Lower leg skin (tissue), 4 donors: ENCODE results near the gene OR10G3. TPM values are rescaled to one million over a fixed set of nuclear protein-coding genes. Genes with fewer than 3 reads are reported as not detected.

Experiments
- DNase-seq, 2 donors: peaks; one replicate each; pipeline ENCODE4 v3.0.0-alpha.2; 2019; ENCODE audit warnings: low spot score in 2 of 2
- H3K4me3 ChIP-seq: fragments of 200-600 bp; sonication (generic); 2 replicates; pipeline ENCODE4 v1.5.1; 2017; ENCODE audit warnings: mild to moderate bottlenecking, low read depth; ENCODE audit not compliant: poor library complexity, severe bottlenecking
- CTCF ChIP-seq, 3 donors: fragments of 450-650 bp; IDR thresholded peaks; one replicate each; pipeline ENCODE4 v1.5.1; 2016; ENCODE audit warnings: antibody characterized with exemption in 3 of 3, mild to moderate bottlenecking in 3 of 3, moderate library complexity in 2 of 3
- POLR2A ChIP-seq, 2 donors: fragments of 450-650 bp; IDR thresholded peaks; one replicate each; pipeline ENCODE4 v1.6.1; 2016 to 2017; ENCODE audit warnings: antibody characterized with exemption in 2 of 2, mild to moderate bottlenecking in 1 of 2, moderate library complexity in 1 of 2
- WGBS, 2 donors: methylation state at CpG; one replicate each; pipeline ENCODE4 v1.1.5; 2018; 5-methylcytosine and 5-hydroxymethylcytosine counted together
- intact Hi-C: fragments of 100-400 bp; cut with DNase I; formaldehyde crosslinking; loops from one replicate; pipeline ENCODE4 v1.15.0; 2023; ENCODE audit warnings: low total_unique reads
- total RNA-seq, 4 donors: library from RNA; depleted of rRNA; stranded (reverse); fragments of >200 nt; gene quantifications; one replicate each; pipeline ENCODE4 v1.1.0, GENCODE V29; 2016

The OR10G3 gene
- total RNA-seq, 4 donors from 2014 or later = not detected

- no peak overlapping the region for H3K4me3 ChIP-seq
- TF ChIP-seq POLR2A (IDR thresholded peaks at IDR 0.05) = no peak
- no peak for TF ChIP-seq CTCF (IDR thresholded peaks at IDR 0.05)
- intact Hi-C loops = no loop called here
- 74 to 85% methylated on average over 2 of the region's 2 CpGs for WGBS, 2 donors
- DNase-seq = no peak
Observed at GRCh38 chr14:21521501-21521900, 58.4 kb downstream of the OR10G3 start.

DNA sequence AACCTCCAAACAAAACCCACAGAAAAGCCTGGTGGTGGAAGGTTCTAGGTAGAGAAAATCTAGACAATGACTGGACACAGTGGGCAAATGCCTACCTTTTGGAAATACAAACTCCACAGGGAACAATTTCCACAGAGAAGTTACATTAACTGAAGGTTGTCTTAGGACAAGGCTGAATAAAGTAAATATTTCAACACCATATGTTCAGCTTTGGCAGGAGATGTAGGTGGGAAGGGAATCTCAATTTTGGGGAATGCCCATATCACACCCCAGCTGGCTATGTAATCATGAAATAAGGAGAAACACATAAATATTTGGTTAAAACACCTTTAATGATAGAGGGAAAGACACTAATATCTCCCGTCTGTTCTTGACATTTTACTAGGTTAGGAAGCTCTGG, 59.1 kb downstream of the OR10G3 start:
- 95 to 98% methylated on average over 1 of the region's 1 CpG for WGBS, 2 donors
- no peak for DNase-seq
- intact Hi-C loops = no loop called here
- no peak for TF ChIP-seq POLR2A (IDR thresholded peaks at IDR 0.05)
- TF ChIP-seq CTCF (IDR thresholded peaks at IDR 0.05) = no peak
- H3K4me3 ChIP-seq = no peak overlapping the region

DNA sequence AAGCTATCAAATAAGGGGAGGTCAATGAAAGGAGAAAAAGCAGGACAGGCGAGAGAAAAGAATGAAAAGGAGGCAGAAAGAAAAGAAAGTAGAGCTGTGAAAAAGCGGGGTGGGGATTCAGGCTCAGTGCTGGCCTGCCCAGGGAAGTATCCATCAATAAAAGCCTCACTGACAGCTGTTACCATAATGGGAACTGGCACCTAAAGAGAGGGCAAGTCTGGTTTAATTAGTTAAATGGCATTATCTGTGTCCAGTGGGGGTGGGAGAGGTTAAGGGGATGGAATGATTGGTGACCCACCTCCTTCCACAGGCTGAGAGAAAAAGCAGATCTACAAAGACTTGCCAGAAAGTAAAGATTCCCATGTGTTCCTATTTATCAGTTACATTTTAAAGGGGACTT, 61.2 kb downstream of the OR10G3 start:
- WGBS, 2 donors = 85 to 91% methylated on average over 2 of the region's 2 CpGs
- TF ChIP-seq CTCF (IDR thresholded peaks at IDR 0.05) (no peak), POLR2A (IDR thresholded peaks at IDR 0.05) (no peak)
- intact Hi-C loops = no loop called here
- H3K4me3 ChIP-seq = no peak overlapping the region
- DNase-seq = no peak

Other genes with a start within 250 kb of the OR10G3 start
- 10 to 100 TPM; 35.7 to 50.3 (median 45.8) TPM for gene SUPT16H, start 196.1 kb downstream of the OR10G3 start, total RNA-seq
- gene CHD8, start 124.0 kb downstream of the OR10G3 start, total RNA-seq = 10 to 100 TPM; 78.4 to 98.6 (median 97.0) TPM
- 10 to 100 TPM; 11.3 to 19.9 (median 15.4) TPM for gene RAB2B, start 103.1 kb downstream of the OR10G3 start, total RNA-seq
- gene TOX4, start 102.9 kb downstream of the OR10G3 start, total RNA-seq = 10 to 100 TPM; 69.8 to 94.9 (median 75.7) TPM
- 10 to 100 TPM; 33.4 to 60.0 (median 39.8) TPM for gene METTL3, start 68.7 kb downstream of the OR10G3 start, total RNA-seq
- 1 to 10 TPM; 2.2 to 4.8 (median 4.4) TPM for gene SALL2, start 53.7 kb downstream of the OR10G3 start, total RNA-seq
- gene OR10G2, start 54.9 kb upstream of the OR10G3 start, total RNA-seq = not detected
- gene OR4E2, start 73.8 kb upstream of the OR10G3 start, total RNA-seq = not detected
- not detected for gene OR4E1, start 93.7 kb upstream of the OR10G3 start, total RNA-seq